ENCODE measurements around the gene FHIT. TPM values are rescaled to one million over a fixed set of nuclear protein-coding genes. Genes with fewer than 3 reads are reported as not detected.

FHIT gene
- total RNA-seq, 1 donor from 2014 or later, result 5.7 TPM

GRCh38 chr3:60578936-60579335 is 672.3 kb downstream of the FHIT start:
- Histone ChIP-seq H3F3A (ENCODE audit: low read depth) (peaks cover 12% of the 10 kb centered on the region), H3K79me2 (ENCODE audit: low read depth) (no peaks in the 10 kb centered on the region), H2AFZ (replicated peaks) (no peak overlapping the region), H4K20me1 (ENCODE audit: low read depth) (no peaks in the 10 kb centered on the region), H3K4me3 (no peak overlapping the region), H3K36me3 (no peaks in the 10 kb centered on the region), H3K27me3 (no peaks in the 10 kb centered on the region), H3K4me2 (no peak overlapping the region), H3K9ac (no peak overlapping the region), H3K27ac (no peak overlapping the region), H3K4me1 (peaks cover 18% of the 10 kb centered on the region), H3K9me3 (ENCODE audit: low read depth) (no peaks in the 10 kb centered on the region)
- H3K9me3 Mint-ChIP-seq, result no peaks in the 10 kb centered on the region
- no peak overlapping the region for H3K4me3 Mint-ChIP-seq
- DNase-seq (ENCODE audit: low spot score), result no peak
- H3K36me3 Mint-ChIP-seq, result no peaks in the 10 kb centered on the region
- H3K4me1 Mint-ChIP-seq, result peaks cover 4% of the 10 kb centered on the region
- H3K27me3 Mint-ChIP-seq (ENCODE audit: insufficient read depth, low read depth), result peaks cover 2% of the 10 kb centered on the region
- no peak overlapping the region for H3K27ac Mint-ChIP-seq
- TF ChIP-seq CTCF (IDR thresholded peaks at IDR 0.05), result no peak
- TF ChIP-seq EZH2phosphoT487 (IDR thresholded peaks at IDR 0.05), result no peak
- no peak for TF ChIP-seq EZH2 (IDR thresholded peaks at IDR 0.05)

GRCh38 chr3:60577601-60578000 is 673.7 kb downstream of the FHIT start:
- H3K9me3 Mint-ChIP-seq, result no peaks in the 10 kb centered on the region
- no peak overlapping the region for H3K27ac Mint-ChIP-seq
- no peak overlapping the region for H2AFZ ChIP-seq (replicated peaks)
- no peak overlapping the region for H3K27ac ChIP-seq
- peaks cover 31% of the 10 kb centered on the region for H3K4me1 ChIP-seq
- H3K9ac ChIP-seq, result no peak overlapping the region
- H3K36me3 ChIP-seq, result no peaks in the 10 kb centered on the region
- no peaks in the 10 kb centered on the region for H3K27me3 ChIP-seq
- no peak overlapping the region for H3K4me3 Mint-ChIP-seq
- no peak overlapping the region for H3K4me3 ChIP-seq
- H3K36me3 Mint-ChIP-seq, result no peaks in the 10 kb centered on the region
- H4K20me1 ChIP-seq (ENCODE audit: low read depth), result no peaks in the 10 kb centered on the region
- no peak overlapping the region for H3K4me2 ChIP-seq
- peaks cover 26% of the 10 kb centered on the region for H3F3A ChIP-seq (ENCODE audit: low read depth)
- no peaks in the 10 kb centered on the region for H3K79me2 ChIP-seq (ENCODE audit: low read depth)
- TF ChIP-seq CTCF (IDR thresholded peaks at IDR 0.05), result no peak
- no peak for TF ChIP-seq EZH2phosphoT487 (IDR thresholded peaks at IDR 0.05)
- no peak for TF ChIP-seq EZH2 (IDR thresholded peaks at IDR 0.05)
- peaks cover 14% of the 10 kb centered on the region for H3K4me1 Mint-ChIP-seq
- no peak for DNase-seq (ENCODE audit: low spot score)
- H3K9me3 ChIP-seq (ENCODE audit: low read depth), result no peaks in the 10 kb centered on the region
- H3K27me3 Mint-ChIP-seq (ENCODE audit: insufficient read depth, low read depth), result peaks cover 4% of the 10 kb centered on the region

GRCh38 chr3:60575718-60576272 is 675.5 kb downstream of the FHIT start:
- Mint-ChIP-seq H3K27me3 (ENCODE audit: insufficient read depth, low read depth) (peaks cover 4% of the 10 kb centered on the region), H3K4me1 (peaks cover 25% of the 10 kb centered on the region), H3K27ac (no peak overlapping the region), H3K4me3 (no peak overlapping the region), H3K9me3 (no peaks in the 10 kb centered on the region), H3K36me3 (no peaks in the 10 kb centered on the region)
- H3K4me2 ChIP-seq, result no peak overlapping the region
- H3K4me3 ChIP-seq, result no peak overlapping the region
- TF ChIP-seq EZH2phosphoT487 (IDR thresholded peaks at IDR 0.05), result no peak
- no peak for TF ChIP-seq CTCF (IDR thresholded peaks at IDR 0.05)
- H3K36me3 ChIP-seq, result no peaks in the 10 kb centered on the region
- peaks cover 32% of the 10 kb centered on the region for H3F3A ChIP-seq (ENCODE audit: low read depth)
- no peak for DNase-seq (ENCODE audit: low spot score)
- no peaks in the 10 kb centered on the region for H3K79me2 ChIP-seq (ENCODE audit: low read depth)
- no peak overlapping the region for H2AFZ ChIP-seq (replicated peaks)
- no peaks in the 10 kb centered on the region for H3K9me3 ChIP-seq (ENCODE audit: low read depth)
- H3K27ac ChIP-seq, result no peak overlapping the region
- no peak overlapping the region for H3K9ac ChIP-seq
- peaks cover 39% of the 10 kb centered on the region for H3K4me1 ChIP-seq
- H3K27me3 ChIP-seq, result no peaks in the 10 kb centered on the region
- H4K20me1 ChIP-seq (ENCODE audit: low read depth), result no peaks in the 10 kb centered on the region

Measured in neural progenitor cell (in vitro differentiated cells).